Measurements from ENCODE around the gene PSMB2.

The PSMB2 gene

GRCh38 chr1:35640380-35641232 lies 720 bp downstream of the PSMB2 start:
- DNase-seq, result peak; percentile 27

GRCh38 chr1:35637401-35637809 lies 3.9 kb downstream of the PSMB2 start:
- no peak for DNase-seq

- DNase-seq, result no peak
Measured at GRCh38 chr1:35633547-35633946, 7.8 kb downstream of the PSMB2 start.

- DNase-seq, result no peak
Measured at GRCh38 chr1:35631396-35631795, 9.9 kb downstream of the PSMB2 start.

GRCh38 chr1:35629051-35629450 lies 12.3 kb downstream of the PSMB2 start:
- no peak for DNase-seq

GRCh38 chr1:35623832-35624231 lies 17.5 kb downstream of the PSMB2 start:
- no peak for DNase-seq

GRCh38 chr1:35622510-35623178 lies 18.7 kb downstream of the PSMB2 start:
- no peak for DNase-seq

- DNase-seq, result no peak
Measured at GRCh38 chr1:35619237-35620121, 21.8 kb downstream of the PSMB2 start.

GRCh38 chr1:35615440-35615839 lies 25.9 kb downstream of the PSMB2 start:
- no peak for DNase-seq

GRCh38 chr1:35611655-35612054 lies 29.7 kb downstream of the PSMB2 start:
- no peak for DNase-seq

- no peak for DNase-seq
Measured at GRCh38 chr1:35605867-35606182, 35.5 kb downstream of the PSMB2 start.

GRCh38 chr1:35605071-35605866 lies 36.1 kb downstream of the PSMB2 start:
- no peak for DNase-seq

- no peak for DNase-seq
Measured at GRCh38 chr1:35603941-35604340, 37.4 kb downstream of the PSMB2 start.

GRCh38 chr1:35603468-35603867 lies 37.9 kb downstream of the PSMB2 start:
- no peak for DNase-seq

- no peak for DNase-seq
Measured at GRCh38 chr1:35600593-35600992, 40.7 kb downstream of the PSMB2 start.

GRCh38 chr1:35599411-35599810 lies 41.9 kb downstream of the PSMB2 start:
- DNase-seq, result no peak

- no peak for DNase-seq
Measured at GRCh38 chr1:35598895-35599294, 42.4 kb downstream of the PSMB2 start.

- no peak for DNase-seq
Measured at GRCh38 chr1:35597870-35598269, 43.5 kb downstream of the PSMB2 start.

- DNase-seq, result no peak
Measured at GRCh38 chr1:35595684-35596083, 45.6 kb downstream of the PSMB2 start.

GRCh38 chr1:35594005-35594760 lies 47.1 kb downstream of the PSMB2 start:
- DNase-seq, result no peak

- no peak for DNase-seq
Measured at GRCh38 chr1:35592991-35593769, 48.1 kb downstream of the PSMB2 start.

All from activated T-cell treated with anti-CD3 and anti-CD28 coated beads, Interleukin-2, amount 50 U/mL, for 1 hour (primary cell).